ENCODE measurements around the gene REEP3.
"Not testable (repeated sequence)": the region's sequence is repeated elsewhere in the genome, so short reads cannot be mapped to it uniquely, and the experiment has no call there.

REEP3 gene

GRCh38 chr10:63520500-63521415 is at the start of gene REEP3:
Gene REEP3, plus strand, starts transcription at chr10:63521401. Its CDS starts 145 bp downstream, at chr10:63521546.
- DNase-seq (ENCODE audit: low spot score), result peak; percentile 27

- DNase-seq (ENCODE audit: low spot score), result no peak
Measured at GRCh38 chr10:63474488-63474887, 46.7 kb upstream of the REEP3 start.

GRCh38 chr10:63477927-63478326 is 43.3 kb upstream of the REEP3 start:
- DNase-seq (ENCODE audit: low spot score), result no peak

- DNase-seq (ENCODE audit: low spot score), result no peak
Measured at GRCh38 chr10:63478564-63478963, 42.6 kb upstream of the REEP3 start.

- no peak for DNase-seq (ENCODE audit: low spot score)
Measured at GRCh38 chr10:63480237-63480636, 41.0 kb upstream of the REEP3 start.

GRCh38 chr10:63481815-63482421 is 39.3 kb upstream of the REEP3 start:
- DNase-seq (ENCODE audit: low spot score), result no peak

GRCh38 chr10:63483983-63484382 is 37.2 kb upstream of the REEP3 start:
- no peak for DNase-seq (ENCODE audit: low spot score)

GRCh38 chr10:63487990-63488389 is 33.2 kb upstream of the REEP3 start:
- DNase-seq (ENCODE audit: low spot score), result no peak

- DNase-seq (ENCODE audit: low spot score), result no peak
Measured at GRCh38 chr10:63489838-63490237, 31.4 kb upstream of the REEP3 start.

GRCh38 chr10:63491588-63492316 is 29.4 kb upstream of the REEP3 start:
- no peak for DNase-seq (ENCODE audit: low spot score)

- DNase-seq (ENCODE audit: low spot score), result not testable (repeated sequence)
Measured at GRCh38 chr10:63492317-63492690, 28.9 kb upstream of the REEP3 start.

GRCh38 chr10:63493004-63493403 is 28.2 kb upstream of the REEP3 start:
- no peak for DNase-seq (ENCODE audit: low spot score)

- no peak for DNase-seq (ENCODE audit: low spot score)
Measured at GRCh38 chr10:63494951-63495350, 26.2 kb upstream of the REEP3 start.

GRCh38 chr10:63496561-63496960 is 24.6 kb upstream of the REEP3 start:
- DNase-seq (ENCODE audit: low spot score), result no peak

- no peak for DNase-seq (ENCODE audit: low spot score)
Measured at GRCh38 chr10:63497321-63497720, 23.9 kb upstream of the REEP3 start.

GRCh38 chr10:63498665-63499064 is 22.5 kb upstream of the REEP3 start:
- no peak for DNase-seq (ENCODE audit: low spot score)

GRCh38 chr10:63500551-63500950 is 20.6 kb upstream of the REEP3 start:
- DNase-seq (ENCODE audit: low spot score), result not testable (repeated sequence)

GRCh38 chr10:63501954-63502353 is 19.2 kb upstream of the REEP3 start:
- no peak for DNase-seq (ENCODE audit: low spot score)

GRCh38 chr10:63502832-63503231 is 18.4 kb upstream of the REEP3 start:
- no peak for DNase-seq (ENCODE audit: low spot score)

- DNase-seq (ENCODE audit: low spot score), result no peak
Measured at GRCh38 chr10:63503395-63503794, 17.8 kb upstream of the REEP3 start.

- DNase-seq (ENCODE audit: low spot score), result no peak
Measured at GRCh38 chr10:63504145-63504881, 16.9 kb upstream of the REEP3 start.

- no peak for DNase-seq (ENCODE audit: low spot score)
Measured at GRCh38 chr10:63505562-63505961, 15.6 kb upstream of the REEP3 start.
